HG02840 (cell line): ENCODE data around the gene LRRC25.
"Not testable (repeated sequence)": the region's sequence is repeated elsewhere in the genome, so short reads cannot be mapped to it uniquely, and the experiment has no call there.

Experiments used
- ATAC-seq: cut with Tn5 transposase; IDR thresholded peaks from one replicate; pipeline ENCODE4 v1.9.1; 2021; ENCODE audit warnings: mild to moderate bottlenecking, moderate library complexity, moderate number of reproducible peaks; ENCODE audit not compliant: unreplicated experiment, low FRiP score

LRRC25 gene

GRCh38 chr19:18353378-18354005, 43.9 kb downstream of the LRRC25 start:
- ATAC-seq: no peak

GRCh38 chr19:18351544-18351943, 45.9 kb downstream of the LRRC25 start:
- no peak for ATAC-seq

- no peak for ATAC-seq
Observed at GRCh38 chr19:18350490-18350889, 46.9 kb downstream of the LRRC25 start.

- no peak for ATAC-seq
Observed at GRCh38 chr19:18349524-18350128, 47.8 kb downstream of the LRRC25 start.

- not testable (repeated sequence) for ATAC-seq
Observed at GRCh38 chr19:18348818-18349339, 48.5 kb downstream of the LRRC25 start.

- ATAC-seq: no peak
Observed at GRCh38 chr19:18348171-18348570, 49.3 kb downstream of the LRRC25 start.

GRCh38 chr19:18346091-18346490, 51.3 kb downstream of the LRRC25 start:
- ATAC-seq: no peak

- no peak for ATAC-seq
Observed at GRCh38 chr19:18345296-18345695, 52.1 kb downstream of the LRRC25 start.

- ATAC-seq: no peak
Observed at GRCh38 chr19:18344582-18344950, 52.9 kb downstream of the LRRC25 start.

GRCh38 chr19:18342090-18342632, 55.3 kb downstream of the LRRC25 start:
- no peak for ATAC-seq
